PC-9 (cell line): ENCODE measurements around the gene TRIO. TPM values are rescaled to one million over a fixed set of nuclear protein-coding genes. Genes with fewer than 3 reads are reported as not detected.
"Not testable (repeated sequence)": the region's sequence is repeated elsewhere in the genome, so short reads cannot be mapped to it uniquely, and the experiment has no call there.

Experiments
- Bru-seq: library from RNA; stranded (reverse); fragments of 400-500 nt; gene quantifications from one replicate; lab custom pipeline; 2021; lab: Mats Ljungman, UMichigan
- BruChase-seq, 2 experiments: library from RNA; stranded (reverse); fragments of 400-500 nt; gene quantifications; one replicate each; lab custom pipeline; 2021; lab: Mats Ljungman, UMichigan
- BruUV-seq: library from RNA; stranded (reverse); fragments of 400-500 nt; replicated peaks from 2 replicates; lab custom pipeline; 2021; lab: Mats Ljungman, UMichigan
- CTCF ChIA-PET: fragments of 300-600 bp; sonication (Branson Sonifier 250); formaldehyde crosslinking; loops from one replicate; lab custom pipeline; 2022; ENCODE audit warnings: antibody characterized with exemption; lab: Charles Lee
- POLR2A ChIA-PET: fragments of 300-600 bp; sonication (Branson Sonifier 250); formaldehyde crosslinking; loops from one replicate; lab custom pipeline; 2022; ENCODE audit warnings: antibody characterized with exemption; ENCODE audit not compliant: unreplicated experiment; lab: Charles Lee
- DNase-seq, 2 experiments: peaks; one replicate each; pipeline versions ENCODE4 v3.0.0 to v3.0.0-alpha.2; 2015 to 2022; ENCODE audit warnings: mixed read lengths in 1 of 2
- H2AFZ ChIP-seq: fragments of 200-600 bp; sonication (generic); 2 replicates; pipeline ENCODE4 v1.8.1; 2017; ENCODE audit warnings: antibody characterized with exemption
- H3F3A ChIP-seq: fragments of 200-600 bp; sonication (generic); 2 replicates; pipeline ENCODE4 v1.8.1; 2017; ENCODE audit warnings: antibody characterized with exemption, mild to moderate bottlenecking, low read depth; ENCODE audit not compliant: insufficient read depth
- H3K27ac ChIP-seq: fragments of 200-600 bp; sonication (generic); 2 replicates; pipeline ENCODE4 v1.6.1; 2016; ENCODE audit warnings: mixed run types
- H3K27me3 ChIP-seq: fragments of 200-600 bp; sonication (generic); 2 replicates; pipeline ENCODE4 v1.6.1; 2016; ENCODE audit warnings: low read depth, mixed run types; ENCODE audit not compliant: insufficient read depth
- H3K36me3 ChIP-seq: fragments of 200-600 bp; sonication (generic); 2 replicates; pipeline ENCODE4 v1.6.1; 2016; ENCODE audit warnings: low read depth, mixed run types
- H3K4me1 ChIP-seq: fragments of 200-600 bp; sonication (generic); replicated peaks from 2 replicates; pipeline ENCODE4 v1.6.1; 2016; ENCODE audit warnings: mixed run types; ENCODE audit not compliant: insufficient read depth
- H3K4me2 ChIP-seq: fragments of 200-600 bp; sonication (generic); 2 replicates; pipeline ENCODE4 v1.6.1; 2017; ENCODE audit warnings: mixed run types
- H3K4me3 ChIP-seq: fragments of 200-600 bp; sonication (generic); 2 replicates; pipeline ENCODE4 v1.6.1; 2016; ENCODE audit warnings: mixed run types
- H3K79me2 ChIP-seq: fragments of 200-600 bp; sonication (generic); 2 replicates; pipeline ENCODE4 v1.6.1; 2017; ENCODE audit warnings: low read depth, mixed run types
- H3K9me2 ChIP-seq: fragments of 200-600 bp; sonication (generic); 2 replicates; pipeline ENCODE4 v1.8.1; 2017; ENCODE audit warnings: mild to moderate bottlenecking; ENCODE audit not compliant: insufficient read depth
- H3K9me3 ChIP-seq: fragments of 200-600 bp; sonication (generic); 2 replicates; pipeline ENCODE4 v1.8.1; 2016; ENCODE audit warnings: low read depth; ENCODE audit not compliant: insufficient read depth
- H4K20me1 ChIP-seq: fragments of 200-600 bp; sonication (generic); 2 replicates; pipeline ENCODE4 v1.8.1; 2017; ENCODE audit not compliant: insufficient read depth
- EZH2 ChIP-seq: fragments of 200-600 bp; sonication (generic); IDR thresholded peaks from 2 replicates; pipeline ENCODE4 v1.8.0; 2017; ENCODE audit warnings: antibody characterized with exemption, low read depth
- intact Hi-C: fragments of 100-400 bp; cut with micrococcal nuclease; formaldehyde crosslinking; loops from one replicate; pipeline ENCODE4 v1.10.0; 2022; ENCODE audit not compliant: unreplicated experiment
- long read RNA-seq: library from polyadenylated mRNA; stranded (forward); transcript quantifications from one replicate; pipeline ENCODE4 v2.0.0, GENCODE V29; 2022
- total RNA-seq: library from RNA; stranded (reverse); gene quantifications from 2 replicates; pipeline ENCODE4 v1.2.3, GENCODE V29; 2021
- TF ChIP-seq, protein P1 (sequence below): fragments of 200-600 bp; sonication (generic); conservative IDR thresholded peaks from 2 replicates; pipeline ENCODE4 v1.6.1; 2017; ENCODE audit warnings: mixed run types, antibody characterized with exemption, mild to moderate bottlenecking, moderate library complexity

Gene TRIO
- 596 and 756 TPM in 2 replicates for total RNA-seq
- Bru-seq, nascent RNA = percentile 99 among the genes with signal in this experiment
- BruChase-seq, experiment 1, labeled RNA remaining after a 2-hour chase = percentile 100 among the genes with signal in this experiment
- BruChase-seq, experiment 2, labeled RNA remaining after a 6-hour chase = percentile 97 among the genes with signal in this experiment
- long read RNA-seq, partial matches to known transcripts = 24 of 45 reads
- long read RNA-seq, other reads (novel, unspliced or antisense) = 21 of 45 reads

DNA sequence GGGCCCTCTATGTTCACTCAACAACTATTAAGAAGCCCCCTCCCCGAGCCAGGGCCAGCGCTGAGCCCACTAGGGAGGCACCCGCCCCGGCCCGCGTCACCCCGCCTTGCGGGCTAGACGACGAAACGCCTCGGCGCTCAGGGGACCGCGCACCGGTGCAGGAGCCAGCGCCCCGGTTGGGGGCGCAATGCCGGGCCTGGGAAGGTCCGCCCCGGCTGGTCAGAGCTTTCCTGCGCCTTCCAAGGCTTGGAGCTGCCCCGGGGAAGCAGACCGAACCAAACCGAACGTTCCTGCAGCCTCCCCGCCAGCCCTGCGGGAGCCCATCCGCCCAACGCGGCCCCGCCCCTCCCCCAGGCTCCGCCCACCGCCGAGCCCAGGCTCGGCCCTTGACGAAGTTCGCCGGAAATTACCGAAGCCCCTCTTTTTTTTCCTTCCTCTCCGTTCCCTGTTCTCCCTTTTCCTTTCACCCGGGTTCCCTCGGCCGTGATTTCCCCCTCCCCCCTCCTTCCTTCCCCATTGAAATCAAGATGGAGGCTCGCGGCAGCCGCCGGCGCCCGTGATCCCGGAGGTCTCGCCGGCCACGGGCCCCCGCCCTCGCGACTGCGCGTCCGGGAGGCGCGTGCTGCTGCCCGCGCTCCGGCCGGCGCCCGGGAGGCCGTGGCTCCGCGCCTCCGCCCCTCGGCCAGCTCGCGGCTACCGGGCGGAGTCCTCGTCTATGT is at the start of gene TRIO:
Gene TRIO, plus strand, starts transcription at position 516 of the 719 bp plus-strand sequence. CDS start 384 bp downstream, outside the sequence.
- Histone ChIP-seq H3K36me3 (0 out of 2 replicates have a peak, but pooled peaks cover 2% of the 10 kb centered on the region), H3K27ac (peak within 1 kb of the TSS; percentile 78), H3K9me2 (no peaks in the 10 kb centered on the region), H3F3A (peaks cover 18% of the 10 kb centered on the region; the same call in 1 of the 2 replicates), H4K20me1 (peaks cover 28% of the 10 kb centered on the region), H3K27me3 (no peaks in the 10 kb centered on the region), H3K9me3 (no peaks in the 10 kb centered on the region), H3K79me2 (peaks cover 42% of the 10 kb centered on the region), H3K4me3 (peak within 1 kb of the TSS; percentile 99), H2AFZ (peak within 1 kb of the TSS; percentile 79), H3K4me2 (peak within 1 kb of the TSS; percentile 88), H3K4me1 (peaks cover 40% of the 10 kb centered on the region)
- intact Hi-C loops = loop anchor here (1.0 kb wide), 3 partner anchors 33 to 155 kb away; no protein-coding TSS in a partner anchor
- ChIA-PET CTCF (interaction anchor here (0.7 to 2.1 kb wide), 3 partner anchors 34 to 128 kb away, joined by 4 to 8 read pairs (median 5); no protein-coding TSS in a partner anchor), POLR2A (interaction anchor here (0.5 to 1.3 kb wide), 12 partner anchors 12 to 132 kb away, joined by 3 to 29 read pairs (median 6); no protein-coding TSS in a partner anchor)
- DNase-seq = peak; percentile 80 to 100
- TF ChIP-seq, protein P1, sequence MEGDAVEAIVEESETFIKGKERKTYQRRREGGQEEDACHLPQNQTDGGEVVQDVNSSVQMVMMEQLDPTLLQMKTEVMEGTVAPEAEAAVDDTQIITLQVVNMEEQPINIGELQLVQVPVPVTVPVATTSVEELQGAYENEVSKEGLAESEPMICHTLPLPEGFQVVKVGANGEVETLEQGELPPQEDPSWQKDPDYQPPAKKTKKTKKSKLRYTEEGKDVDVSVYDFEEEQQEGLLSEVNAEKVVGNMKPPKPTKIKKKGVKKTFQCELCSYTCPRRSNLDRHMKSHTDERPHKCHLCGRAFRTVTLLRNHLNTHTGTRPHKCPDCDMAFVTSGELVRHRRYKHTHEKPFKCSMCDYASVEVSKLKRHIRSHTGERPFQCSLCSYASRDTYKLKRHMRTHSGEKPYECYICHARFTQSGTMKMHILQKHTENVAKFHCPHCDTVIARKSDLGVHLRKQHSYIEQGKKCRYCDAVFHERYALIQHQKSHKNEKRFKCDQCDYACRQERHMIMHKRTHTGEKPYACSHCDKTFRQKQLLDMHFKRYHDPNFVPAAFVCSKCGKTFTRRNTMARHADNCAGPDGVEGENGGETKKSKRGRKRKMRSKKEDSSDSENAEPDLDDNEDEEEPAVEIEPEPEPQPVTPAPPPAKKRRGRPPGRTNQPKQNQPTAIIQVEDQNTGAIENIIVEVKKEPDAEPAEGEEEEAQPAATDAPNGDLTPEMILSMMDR = peak; percentile 68
- no peak for TF ChIP-seq EZH2
- no TSS peak for BruUV-seq

DNA sequence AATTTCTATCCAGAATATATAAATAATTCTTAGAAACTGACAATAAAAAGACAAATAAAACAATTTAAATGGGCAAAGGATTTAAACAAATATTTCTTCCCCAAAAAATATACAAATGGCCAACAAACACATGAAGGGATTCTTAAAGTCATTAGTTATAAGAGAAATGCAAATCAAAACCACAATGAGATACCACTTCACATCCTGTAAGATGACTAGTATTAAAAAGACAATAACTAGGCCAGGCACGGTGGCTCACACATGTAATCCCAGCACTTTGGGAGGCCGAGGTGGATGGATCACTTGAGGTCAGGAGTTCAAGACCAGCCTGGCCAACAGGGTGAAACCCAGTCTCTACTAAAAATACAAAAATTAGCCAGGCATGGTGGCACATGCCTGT is 45.8 kb upstream of the TRIO start:
- H3K4me1 ChIP-seq, CTCF ChIA-PET, H3K9me2 ChIP-seq, H3K36me3 ChIP-seq, DNase-seq, intact Hi-C loops, BruUV-seq, H3K79me2 ChIP-seq, H2AFZ ChIP-seq, H3K4me2 ChIP-seq, H3K27ac ChIP-seq, H4K20me1 ChIP-seq, H3K9me3 ChIP-seq, H3F3A ChIP-seq, H3K27me3 ChIP-seq, H3K4me3 ChIP-seq, POLR2A ChIA-PET: not testable (repeated sequence)

DNA sequence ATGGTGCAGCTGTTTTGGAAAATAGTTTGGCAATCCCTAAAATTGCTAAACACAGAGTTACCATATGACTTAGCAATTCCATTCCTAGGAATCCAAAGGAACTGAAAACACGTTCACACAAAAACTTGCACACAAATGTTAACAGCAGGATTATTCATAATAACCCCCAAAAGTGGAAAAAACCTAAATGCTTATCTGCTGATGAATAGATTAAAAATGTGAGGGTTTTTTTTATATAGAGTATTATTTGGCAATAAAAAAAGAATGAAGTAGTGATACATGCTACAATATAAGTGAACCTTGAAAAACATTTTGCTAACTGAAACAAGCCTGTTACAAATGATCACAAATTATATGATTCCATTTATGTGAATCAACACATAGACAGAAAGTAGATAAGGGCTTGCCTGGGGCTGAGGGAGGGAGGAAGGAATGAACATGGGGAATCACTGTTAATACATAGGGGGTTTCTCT is 45.1 kb upstream of the TRIO start:
- H4K20me1 ChIP-seq = no peaks in the 10 kb centered on the region
- no peaks in the 10 kb centered on the region for H3K79me2 ChIP-seq
- no peak overlapping the region for H2AFZ ChIP-seq
- no TSS peak for BruUV-seq
- intact Hi-C loops = no loop called here
- H3K27me3 ChIP-seq = no peaks in the 10 kb centered on the region
- H3F3A ChIP-seq = 0 out of 2 replicates have a peak, but pooled peaks cover 7% of the 10 kb centered on the region
- no peaks in the 10 kb centered on the region for H3K36me3 ChIP-seq
- DNase-seq = no peak
- H3K9me2 ChIP-seq = no peaks in the 10 kb centered on the region
- no peaks in the 10 kb centered on the region for H3K4me1 ChIP-seq
- no peak overlapping the region for H3K27ac ChIP-seq
- TF ChIP-seq, protein P1 = no peak
- no peak for TF ChIP-seq EZH2
- H3K4me3 ChIP-seq = no peak overlapping the region
- ChIA-PET POLR2A (no interaction called here), CTCF (no interaction called here)
- 0 out of 2 replicates have a peak, but pooled peaks cover 5% of the 10 kb centered on the region for H3K9me3 ChIP-seq
- no peak overlapping the region for H3K4me2 ChIP-seq
